Mesenchymal stem cell (in vitro differentiated cells and primary cell): Measurements from ENCODE around the gene FOXK1.
"Not testable (repeated sequence)": the region's sequence is repeated elsewhere in the genome, so short reads cannot be mapped to it uniquely, and the experiment has no call there.

Experiments used
- DNase-seq: peaks from one replicate; pipeline ENCODE4 v3.0.0-alpha.2; 2013
- H2AFZ ChIP-seq: one replicate; pipeline ENCODE4 v1.6.1; 2013; ENCODE audit warnings: low read depth, mild to moderate bottlenecking, control low read depth, inconsistent platforms, low read length, moderate library complexity
- H2AK5ac ChIP-seq: 2 replicates; pipeline ENCODE4 v1.6.1; 2013; ENCODE audit warnings: low read length, moderate library complexity, mild to moderate bottlenecking, inconsistent platforms; ENCODE audit not compliant: severe bottlenecking
- H2BK120ac ChIP-seq: one replicate; pipeline ENCODE4 v1.6.1; 2013; ENCODE audit warnings: low read depth, mild to moderate bottlenecking, inconsistent platforms, low read length, moderate library complexity
- H2BK12ac ChIP-seq, 2 experiments: one replicate each; pipeline ENCODE4 v1.6.1; 2013; ENCODE audit warnings: inconsistent platforms in 2 of 2, low read length in 2 of 2, mild to moderate bottlenecking in 2 of 2, moderate library complexity in 2 of 2, control low read depth in 1 of 2
- H2BK15ac ChIP-seq: one replicate; pipeline ENCODE4 v1.6.1; 2013; ENCODE audit warnings: mild to moderate bottlenecking, low read depth, inconsistent platforms; ENCODE audit not compliant: poor library complexity, severe bottlenecking
- H2BK5ac ChIP-seq: 2 replicates; pipeline ENCODE4 v1.6.1; 2013; ENCODE audit warnings: low read depth, mild to moderate bottlenecking, low read length, control low read depth, inconsistent platforms; ENCODE audit not compliant: poor library complexity, severe bottlenecking
- H3K14ac ChIP-seq, 2 experiments: one replicate each; pipeline ENCODE4 v1.6.1; 2013; ENCODE audit warnings: inconsistent platforms in 2 of 2, low read length in 2 of 2, control low read depth in 1 of 2, mild to moderate bottlenecking in 1 of 2, moderate library complexity in 1 of 2
- H3K18ac ChIP-seq, 2 experiments: one replicate each; pipeline ENCODE4 v1.6.1; 2013; ENCODE audit warnings: inconsistent platforms in 2 of 2, low read length in 2 of 2, control low read depth in 1 of 2, low read depth in 1 of 2, mild to moderate bottlenecking in 1 of 2
- H3K23ac ChIP-seq, 2 experiments: one replicate each; pipeline ENCODE4 v1.6.1; 2013; ENCODE audit warnings: inconsistent platforms in 2 of 2, low read length in 2 of 2, mild to moderate bottlenecking in 2 of 2, moderate library complexity in 2 of 2, control low read depth in 1 of 2
- H3K27ac ChIP-seq: 2 replicates; pipeline ENCODE4 v1.5.1; 2013; ENCODE audit warnings: mild to moderate bottlenecking, moderate library complexity, low read length, control low read depth, inconsistent platforms; ENCODE audit not compliant: poor library complexity, severe bottlenecking
- H3K27me3 ChIP-seq, 2 experiments: 2 replicates each; pipeline versions ENCODE4 v1.6.1 to v1.7.0; 2013; ENCODE audit warnings: low read length in 2 of 2, mild to moderate bottlenecking in 2 of 2, moderate library complexity in 2 of 2, control low read depth in 1 of 2, inconsistent platforms in 1 of 2; ENCODE audit not compliant: control insufficient read depth in 1 of 2, insufficient read depth in 1 of 2
- H3K36me3 ChIP-seq, 2 experiments: 2 replicates each; pipeline versions ENCODE4 v1.6.1 to v1.7.0; 2013; ENCODE audit warnings: low read length in 2 of 2, control low read depth in 1 of 2, inconsistent platforms in 1 of 2, low read depth in 1 of 2, mild to moderate bottlenecking in 1 of 2; ENCODE audit not compliant: insufficient read depth in 2 of 2, control insufficient read depth in 1 of 2
- H3K4ac ChIP-seq, 2 experiments: one replicate each; pipeline ENCODE4 v1.6.1; 2013; ENCODE audit warnings: inconsistent platforms in 2 of 2, low read length in 2 of 2, mild to moderate bottlenecking in 2 of 2, moderate library complexity in 2 of 2, control low read depth in 1 of 2, low read depth in 1 of 2
- H3K4me1 ChIP-seq: 2 replicates; pipeline ENCODE4 v1.6.1; 2013; ENCODE audit warnings: low read depth, low read length, control low read depth; ENCODE audit not compliant: control insufficient read depth, insufficient read depth
- H3K4me2 ChIP-seq: 2 replicates; pipeline ENCODE4 v1.6.1; 2013; ENCODE audit warnings: low read length, mild to moderate bottlenecking, inconsistent platforms; ENCODE audit not compliant: poor library complexity, severe bottlenecking
- H3K4me3 ChIP-seq, 2 experiments: 2 replicates each; pipeline versions ENCODE4 v1.5.1 to v1.7.0; 2013; ENCODE audit warnings: low read length in 2 of 2, mild to moderate bottlenecking in 2 of 2, control low read depth in 1 of 2, low read depth in 1 of 2; ENCODE audit not compliant: insufficient read depth in 1 of 2
- H3K79me1 ChIP-seq: replicated peaks from 2 replicates; pipeline ENCODE4 v1.6.1; 2013; ENCODE audit warnings: mild to moderate bottlenecking, control low read depth, low read length, inconsistent platforms; ENCODE audit not compliant: poor library complexity, severe bottlenecking
- H3K9ac ChIP-seq: 2 replicates; pipeline ENCODE4 v1.7.0; 2013; ENCODE audit warnings: mild to moderate bottlenecking, low read length, moderate library complexity
- H3K9me3 ChIP-seq: 2 replicates; pipeline ENCODE4 v1.7.0; 2013; ENCODE audit warnings: mild to moderate bottlenecking, low read length; ENCODE audit not compliant: control insufficient read depth
- H4K8ac ChIP-seq: one replicate; pipeline ENCODE4 v1.6.1; 2013; ENCODE audit warnings: inconsistent platforms, mild to moderate bottlenecking, low read length, moderate library complexity
- H4K91ac ChIP-seq: one replicate; pipeline ENCODE4 v1.6.1; 2013; ENCODE audit warnings: mild to moderate bottlenecking, low read length, inconsistent platforms
- WGBS: methylation state at CpG from one replicate; pipeline ENCODE4 v1.1.7; 2013; ENCODE audit warnings: mixed read lengths; 5-methylcytosine and 5-hydroxymethylcytosine counted together

Gene FOXK1

DNA sequence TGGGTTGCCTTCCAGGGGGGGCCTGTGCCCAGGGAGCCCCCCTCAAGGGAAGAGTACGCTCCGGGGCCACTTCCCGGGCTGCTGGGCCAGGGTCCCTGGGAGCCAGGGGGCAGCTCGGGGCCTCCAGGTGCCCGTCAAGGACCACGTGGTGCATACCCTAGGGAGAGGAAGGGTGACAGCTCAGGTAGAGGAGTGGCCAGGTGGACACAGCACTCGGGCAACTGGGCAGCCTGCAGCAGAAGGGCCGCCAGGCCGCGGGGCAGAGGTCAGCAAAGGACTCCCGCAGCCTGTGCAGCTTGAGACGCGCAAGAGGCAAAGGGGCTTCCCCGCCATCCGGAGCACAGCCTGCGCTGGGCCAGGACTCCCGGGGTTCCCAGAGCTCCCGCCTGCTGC is 119.7 kb downstream of the FOXK1 start:
- Histone ChIP-seq H2BK5ac (no peak overlapping the region), H3K9ac (no peak overlapping the region), H2AK5ac (no peak overlapping the region), H4K91ac (no peak overlapping the region), H4K8ac (no peak overlapping the region), H3K14ac (no peak overlapping the region), H3K4me3 (no peak overlapping the region), H3K23ac (no peak overlapping the region), H3K27ac (no peak overlapping the region), H3K9me3 (no peaks in the 10 kb centered on the region), H3K27me3 (peaks cover under 1 to 17% of the 10 kb centered on the region in 2 experiments), H3K36me3 (no peaks in the 10 kb centered on the region), H2BK12ac (no peak overlapping the region), H3K4ac (no peak overlapping the region), H3K18ac (no peak overlapping the region), H3K4me2 (no peak overlapping the region), H2BK15ac (no peak overlapping the region), H2AFZ (no peak overlapping the region), H3K4me1 (peaks cover 9% of the 10 kb centered on the region), H2BK120ac (no peak overlapping the region), H3K79me1 (no peaks in the 10 kb centered on the region)
- 92% methylated on average over 18 of the region's 18 CpGs for WGBS
- no peak for DNase-seq

- not testable (repeated sequence) for DNase-seq, H3K14ac ChIP-seq, H2BK5ac ChIP-seq, H3K9me3 ChIP-seq, H2BK15ac ChIP-seq, H3K4me2 ChIP-seq, H3K27ac ChIP-seq, H4K91ac ChIP-seq, H3K9ac ChIP-seq, H4K8ac ChIP-seq, H3K4ac ChIP-seq, H2BK120ac ChIP-seq, H2AK5ac ChIP-seq, H3K4me1 ChIP-seq, H2AFZ ChIP-seq, H3K4me3 ChIP-seq, H3K23ac ChIP-seq, H3K36me3 ChIP-seq, H3K79me1 ChIP-seq, H3K18ac ChIP-seq, H2BK12ac ChIP-seq
- H3K27me3 ChIP-seq = peaks cover 4 to 24% of the 10 kb centered on the region in 2 experiments
- WGBS = 91% methylated on average over 14 of the region's 23 CpGs
Observed at GRCh38 chr7:4802577-4802976, 120.5 kb downstream of the FOXK1 start.

GRCh38 chr7:4803397-4804241 is 121.5 kb downstream of the FOXK1 start:
- Histone ChIP-seq H2AK5ac (no peak overlapping the region), H3K36me3 (no peaks in the 10 kb centered on the region), H3K23ac (no peak overlapping the region), H3K4me1 (peaks cover 9% of the 10 kb centered on the region), H4K8ac (no peak overlapping the region), H2BK15ac (no peak overlapping the region), H3K27ac (no peak overlapping the region), H2BK5ac (no peak overlapping the region), H4K91ac (no peak overlapping the region), H3K14ac (no peak overlapping the region), H3K18ac (no peak overlapping the region), H3K27me3 (peaks cover 9 to 34% of the 10 kb centered on the region in 2 experiments), H3K9me3 (no peaks in the 10 kb centered on the region), H3K4ac (no peak overlapping the region), H3K4me2 (no peak overlapping the region), H2BK12ac (no peak overlapping the region), H3K79me1 (no peaks in the 10 kb centered on the region), H2AFZ (no peak overlapping the region), H2BK120ac (no peak overlapping the region), H3K4me3 (peak overlapping the region in 1 of 2 experiments; percentile 18), H3K9ac (no peak overlapping the region)
- 88% methylated on average over 40 of the region's 41 CpGs for WGBS
- DNase-seq = no peak

DNA sequence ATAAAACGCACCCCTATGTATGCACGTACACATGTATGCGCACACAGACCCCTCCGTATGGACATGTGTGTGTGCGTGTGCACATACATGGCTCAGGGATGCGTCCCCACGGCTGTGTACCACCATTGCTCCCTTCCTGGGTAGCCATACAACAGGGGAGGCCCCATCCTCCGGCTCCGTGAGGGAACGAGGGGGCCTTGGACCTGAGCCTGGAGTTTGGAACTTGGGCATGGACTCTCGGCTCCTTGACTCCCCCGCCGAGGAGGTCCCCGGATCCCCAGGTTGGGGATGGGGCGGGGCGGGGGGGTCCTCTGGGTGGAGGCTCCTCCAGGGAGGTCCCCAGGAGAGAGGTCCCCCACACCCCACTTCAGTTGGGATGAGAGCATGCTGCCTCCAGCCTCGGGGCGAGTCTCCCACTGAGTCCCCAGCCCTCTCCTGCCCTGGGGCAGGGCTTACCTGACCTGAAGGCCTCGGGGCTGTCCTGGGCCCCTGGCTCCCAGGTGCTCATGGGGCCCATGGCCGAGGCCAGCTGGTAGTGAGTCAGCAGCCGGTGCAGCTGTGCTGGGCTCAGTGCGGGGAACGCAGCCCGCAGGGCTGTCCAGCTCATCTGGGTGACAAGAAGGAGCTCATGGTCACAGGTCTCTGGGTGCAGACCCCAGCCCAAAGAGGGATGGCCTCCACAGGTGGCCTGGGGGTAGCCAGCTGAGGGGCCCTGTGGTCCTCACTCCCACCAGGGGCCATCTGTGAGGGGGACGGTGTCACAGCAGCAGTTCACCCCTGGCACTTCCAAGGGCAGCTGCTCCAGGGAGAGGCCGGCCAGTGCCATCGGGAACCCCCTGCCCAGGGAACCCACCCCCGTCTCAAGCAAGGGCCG is 123.3 kb downstream of the FOXK1 start:
- H3K9me3 ChIP-seq = no peaks in the 10 kb centered on the region
- H3K18ac ChIP-seq = no peak overlapping the region
- H3K23ac ChIP-seq = no peak overlapping the region
- no peak overlapping the region for H3K14ac ChIP-seq
- no peak overlapping the region for H2BK5ac ChIP-seq
- H2AFZ ChIP-seq = no peak overlapping the region
- no peak overlapping the region for H4K91ac ChIP-seq
- no peak overlapping the region for H3K9ac ChIP-seq
- H2BK12ac ChIP-seq = no peak overlapping the region
- no peak overlapping the region for H3K4me2 ChIP-seq
- 89% methylated on average over 29 of the region's 29 CpGs for WGBS
- no peak overlapping the region for H2BK15ac ChIP-seq
- no peak overlapping the region for H3K4ac ChIP-seq
- H3K79me1 ChIP-seq = no peaks in the 10 kb centered on the region
- no peak overlapping the region for H2BK120ac ChIP-seq
- DNase-seq = no peak
- H3K27ac ChIP-seq = no peak overlapping the region
- H4K8ac ChIP-seq = no peak overlapping the region
- peaks cover 9 to 34% of the 10 kb centered on the region in 2 experiments for H3K27me3 ChIP-seq
- no peak overlapping the region for H2AK5ac ChIP-seq
- H3K4me3 ChIP-seq = no peak overlapping the region
- no peaks in the 10 kb centered on the region for H3K36me3 ChIP-seq
- peaks cover 11% of the 10 kb centered on the region for H3K4me1 ChIP-seq
